Omental fat pad (tissue), 4 donors: Measurements from ENCODE around the gene B4GALT2. TPM values are rescaled to one million over a fixed set of nuclear protein-coding genes. Genes with fewer than 3 reads are reported as not detected.

Experiments used
- ATAC-seq: fragments of 150-250 bp; one replicate; pipeline ENCODE4 v1.9.1; 2016; ENCODE audit warnings: mild to moderate bottlenecking, moderate library complexity; ENCODE audit not compliant: low FRiP score
- DNase-seq: peaks from one replicate; pipeline ENCODE4 v3.0.0-alpha.2; 2019; ENCODE audit warnings: low spot score
- total RNA-seq, 4 donors: library from RNA; depleted of rRNA; stranded (reverse); fragments of >200 nt; gene quantifications; one replicate each; pipeline ENCODE4 v1.1.0, GENCODE V29; 2016
- TF ChIP-seq, protein P1 (sequence below), 3 donors: fragments of 450-650 bp; IDR thresholded peaks; one replicate each; pipeline ENCODE4 v1.5.1; 2016 to 2017; ENCODE audit warnings: antibody characterized with exemption in 3 of 3, mild to moderate bottlenecking in 3 of 3, moderate library complexity in 2 of 3

The B4GALT2 gene
- total RNA-seq, 4 donors from 2014 or later = 20.3 to 67.9 (median 42.6) TPM

DNA sequence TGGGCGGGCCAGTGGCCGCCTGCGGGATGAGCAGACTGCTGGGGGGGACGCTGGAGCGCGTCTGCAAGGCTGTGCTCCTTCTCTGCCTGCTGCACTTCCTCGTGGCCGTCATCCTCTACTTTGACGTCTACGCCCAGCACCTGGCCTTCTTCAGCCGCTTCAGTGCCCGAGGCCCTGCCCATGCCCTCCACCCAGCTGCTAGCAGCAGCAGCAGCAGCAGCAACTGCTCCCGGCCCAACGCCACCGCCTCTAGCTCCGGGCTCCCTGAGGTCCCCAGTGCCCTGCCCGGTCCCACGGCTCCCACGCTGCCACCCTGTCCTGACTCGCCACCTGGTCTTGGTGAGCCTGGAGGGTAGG lies 2.1 kb downstream of the B4GALT2 start:
- TF ChIP-seq, protein P1, sequence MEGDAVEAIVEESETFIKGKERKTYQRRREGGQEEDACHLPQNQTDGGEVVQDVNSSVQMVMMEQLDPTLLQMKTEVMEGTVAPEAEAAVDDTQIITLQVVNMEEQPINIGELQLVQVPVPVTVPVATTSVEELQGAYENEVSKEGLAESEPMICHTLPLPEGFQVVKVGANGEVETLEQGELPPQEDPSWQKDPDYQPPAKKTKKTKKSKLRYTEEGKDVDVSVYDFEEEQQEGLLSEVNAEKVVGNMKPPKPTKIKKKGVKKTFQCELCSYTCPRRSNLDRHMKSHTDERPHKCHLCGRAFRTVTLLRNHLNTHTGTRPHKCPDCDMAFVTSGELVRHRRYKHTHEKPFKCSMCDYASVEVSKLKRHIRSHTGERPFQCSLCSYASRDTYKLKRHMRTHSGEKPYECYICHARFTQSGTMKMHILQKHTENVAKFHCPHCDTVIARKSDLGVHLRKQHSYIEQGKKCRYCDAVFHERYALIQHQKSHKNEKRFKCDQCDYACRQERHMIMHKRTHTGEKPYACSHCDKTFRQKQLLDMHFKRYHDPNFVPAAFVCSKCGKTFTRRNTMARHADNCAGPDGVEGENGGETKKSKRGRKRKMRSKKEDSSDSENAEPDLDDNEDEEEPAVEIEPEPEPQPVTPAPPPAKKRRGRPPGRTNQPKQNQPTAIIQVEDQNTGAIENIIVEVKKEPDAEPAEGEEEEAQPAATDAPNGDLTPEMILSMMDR (IDR thresholded peaks at IDR 0.05) = no peak
- DNase-seq (no peak), ATAC-seq (no peak)

DNA sequence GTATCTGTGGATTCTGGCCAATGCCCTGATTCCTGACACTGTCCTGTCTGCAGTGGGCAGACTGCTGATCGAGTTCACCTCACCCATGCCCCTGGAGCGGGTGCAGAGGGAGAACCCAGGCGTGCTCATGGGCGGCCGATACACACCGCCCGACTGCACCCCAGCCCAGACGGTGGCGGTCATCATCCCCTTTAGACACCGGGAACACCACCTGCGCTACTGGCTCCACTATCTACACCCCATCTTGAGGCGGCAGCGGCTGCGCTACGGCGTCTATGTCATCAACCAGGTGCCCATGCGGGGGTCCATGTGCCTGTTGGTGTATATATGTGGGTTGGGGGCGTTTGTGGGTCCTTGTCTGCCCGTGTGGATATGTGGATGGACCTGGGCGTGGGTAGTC lies 2.6 kb downstream of the B4GALT2 start:
- ATAC-seq (no peak), DNase-seq (no peak)
- TF ChIP-seq, protein P1 (IDR thresholded peaks at IDR 0.05) = no peak

DNA sequence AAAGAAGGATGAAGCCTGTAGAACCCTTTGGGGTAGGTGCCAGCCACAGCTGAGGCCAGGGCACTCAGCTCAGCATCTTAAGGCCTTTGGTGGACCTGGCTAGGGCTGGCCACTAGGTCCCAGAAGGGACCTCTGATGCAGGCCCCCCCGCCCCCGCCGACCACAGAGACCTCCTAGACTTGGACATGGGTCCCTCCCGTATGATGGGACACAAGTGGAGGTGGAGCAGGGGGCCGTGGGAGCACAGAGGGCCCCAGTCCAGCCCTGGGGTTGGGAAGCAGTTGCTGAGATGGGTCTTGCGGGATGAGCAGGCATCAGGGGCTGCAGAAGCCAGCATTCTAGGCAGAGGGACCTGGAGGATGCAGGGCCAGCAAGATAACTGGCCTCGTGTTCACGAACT lies 3.2 kb downstream of the B4GALT2 start:
- TF ChIP-seq, protein P1 (IDR thresholded peaks at IDR 0.05) = no peak
- DNase-seq (no peak), ATAC-seq (no peak)

DNA sequence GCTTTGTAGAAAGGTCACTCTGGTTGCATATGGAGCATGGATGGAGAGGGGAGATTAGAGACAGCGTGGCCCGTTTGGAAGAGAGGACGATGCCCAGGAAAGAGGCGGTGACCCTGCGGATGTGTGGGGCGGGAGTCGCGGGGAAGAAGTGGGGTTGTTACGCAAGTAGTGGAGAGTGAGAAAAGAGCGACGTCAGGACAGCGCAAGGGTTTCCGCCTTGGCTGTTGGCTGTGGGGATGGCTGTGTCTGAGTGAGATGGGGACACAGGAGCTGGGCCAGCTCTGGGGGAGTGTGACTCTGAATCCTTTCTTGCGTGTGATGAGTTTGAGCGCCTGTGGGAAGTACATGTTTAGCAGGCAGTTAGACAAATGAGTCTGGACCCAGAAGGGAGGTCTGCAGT lies 3.8 kb downstream of the B4GALT2 start:
- ATAC-seq (no peak), DNase-seq (no peak)
- TF ChIP-seq, protein P1 (IDR thresholded peaks at IDR 0.05) = no peak

DNA sequence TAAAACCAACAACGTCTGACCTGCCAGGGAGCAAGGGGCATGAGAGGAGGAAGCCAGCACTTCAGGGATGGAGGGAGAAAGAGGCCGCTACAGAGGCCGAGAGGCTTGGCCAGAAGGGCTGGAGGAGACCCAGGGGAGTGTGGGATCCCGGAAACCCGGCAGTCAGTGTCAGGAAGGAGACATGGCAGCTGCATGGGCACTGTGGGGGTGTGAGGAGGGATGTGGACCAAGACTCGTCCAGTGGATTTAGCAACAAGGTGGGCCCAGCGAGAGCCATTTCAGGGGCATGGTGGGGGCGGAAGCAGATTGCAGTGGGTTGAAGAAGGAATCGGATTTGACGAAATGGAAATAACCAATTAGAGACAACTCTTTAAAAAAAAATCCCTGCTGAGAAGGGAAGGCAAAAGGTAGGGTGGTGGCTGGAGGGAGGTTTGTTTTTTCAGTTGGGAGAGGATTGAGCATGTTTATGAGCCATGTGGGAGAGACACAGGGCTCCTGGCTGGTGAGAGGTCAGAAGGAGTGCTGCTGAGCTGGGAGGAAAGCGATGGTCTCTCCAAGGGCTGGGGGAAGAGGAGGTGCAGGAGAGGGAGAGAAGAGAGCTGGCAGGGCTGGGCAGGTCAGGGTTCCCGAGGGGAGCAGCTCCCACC lies 4.4 kb downstream of the B4GALT2 start:
- ATAC-seq (no peak), DNase-seq (no peak)
- TF ChIP-seq, protein P1 (IDR thresholded peaks at IDR 0.05) = no peak

DNA sequence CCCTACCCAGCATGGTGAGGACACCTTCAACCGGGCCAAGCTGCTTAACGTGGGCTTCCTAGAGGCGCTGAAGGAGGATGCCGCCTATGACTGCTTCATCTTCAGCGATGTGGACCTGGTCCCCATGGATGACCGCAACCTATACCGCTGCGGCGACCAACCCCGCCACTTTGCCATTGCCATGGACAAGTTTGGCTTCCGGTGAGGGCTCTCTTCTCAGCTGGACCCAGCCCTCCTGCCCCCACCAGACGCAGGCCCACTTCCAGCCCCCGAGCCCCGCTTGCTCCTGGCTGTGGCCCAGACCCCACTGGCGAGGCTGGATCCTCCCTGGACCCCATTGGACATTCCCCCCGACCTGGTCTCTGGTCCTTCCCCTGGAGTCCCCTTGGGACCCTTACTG lies 5.8 kb downstream of the B4GALT2 start:
- no peak for ATAC-seq
- TF ChIP-seq, protein P1 (IDR thresholded peaks at IDR 0.05) = no peak
- no peak for DNase-seq

DNA sequence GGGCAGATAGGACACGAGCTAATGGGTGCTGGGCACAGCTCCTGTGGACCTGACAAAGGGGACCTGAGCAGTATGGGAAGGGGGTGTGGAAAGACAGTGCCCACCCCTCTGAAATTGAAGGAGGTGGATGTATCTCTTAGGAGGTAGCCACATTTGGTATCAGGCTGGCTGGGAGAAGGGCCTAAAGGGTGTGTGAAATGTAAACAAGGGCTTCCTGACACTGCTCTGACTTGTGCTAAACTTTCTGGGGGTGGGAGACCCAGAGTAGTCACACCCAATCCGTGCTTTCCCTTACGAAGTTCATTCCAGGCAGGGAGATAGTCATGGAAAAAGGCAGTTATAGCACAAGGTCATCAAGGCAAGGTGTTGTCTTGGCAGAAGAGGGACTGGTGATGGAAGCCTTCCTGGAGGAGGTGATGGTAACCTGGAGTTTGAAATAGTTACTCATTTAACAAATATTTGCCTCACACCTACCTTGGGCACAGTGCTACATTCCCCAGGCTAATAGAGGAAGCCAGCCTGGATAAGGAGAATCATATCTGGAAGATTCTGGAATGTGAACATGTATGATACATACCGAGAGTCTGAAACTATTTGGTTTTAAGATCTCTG lies 7.1 kb downstream of the B4GALT2 start:
- no peak for ATAC-seq
- no peak for DNase-seq
- TF ChIP-seq, protein P1 (IDR thresholded peaks at IDR 0.05) = no peak
